GM18858 (cell line): ENCODE results near the gene CASZ1.

Experiments
- ATAC-seq: cut with Tn5 transposase; IDR thresholded peaks from one replicate; pipeline ENCODE4 v1.9.1; 2021; ENCODE audit not compliant: unreplicated experiment

The CASZ1 gene

DNA sequence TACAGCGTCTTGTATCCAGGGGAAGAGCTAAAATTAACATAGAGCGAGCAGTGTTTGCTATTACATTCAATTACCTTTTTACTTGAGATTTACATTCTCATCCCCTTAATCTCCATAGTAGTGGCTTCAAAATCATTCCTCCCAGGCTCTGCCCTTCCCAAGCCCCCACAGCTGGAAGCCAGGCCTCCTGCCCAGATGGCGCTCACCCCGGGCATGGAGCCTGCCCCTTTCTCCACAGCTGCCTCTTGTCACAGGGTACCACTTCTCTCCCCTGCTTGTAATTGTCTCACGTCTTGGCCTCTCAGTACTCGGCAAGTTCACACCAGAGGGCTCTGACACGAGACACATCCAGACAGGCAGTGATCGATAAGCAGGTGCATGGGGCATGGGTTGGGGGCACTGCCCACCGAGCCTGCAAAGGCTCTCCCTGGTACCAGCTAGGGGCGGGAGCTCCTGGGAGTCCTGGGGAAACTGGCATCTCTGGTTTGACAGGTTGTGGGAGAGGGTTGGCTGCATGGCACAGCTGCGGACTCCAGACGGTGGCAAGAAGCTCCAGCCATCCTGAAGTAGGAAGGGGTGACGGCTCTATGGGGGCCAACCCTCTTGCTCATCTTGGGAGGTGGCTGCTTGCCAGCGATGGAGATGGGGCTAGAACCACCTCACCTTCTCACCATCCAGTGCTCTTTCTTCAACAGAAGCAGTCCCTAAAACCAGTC is 20.1 kb downstream of the CASZ1 start:
- no peak for ATAC-seq

DNA sequence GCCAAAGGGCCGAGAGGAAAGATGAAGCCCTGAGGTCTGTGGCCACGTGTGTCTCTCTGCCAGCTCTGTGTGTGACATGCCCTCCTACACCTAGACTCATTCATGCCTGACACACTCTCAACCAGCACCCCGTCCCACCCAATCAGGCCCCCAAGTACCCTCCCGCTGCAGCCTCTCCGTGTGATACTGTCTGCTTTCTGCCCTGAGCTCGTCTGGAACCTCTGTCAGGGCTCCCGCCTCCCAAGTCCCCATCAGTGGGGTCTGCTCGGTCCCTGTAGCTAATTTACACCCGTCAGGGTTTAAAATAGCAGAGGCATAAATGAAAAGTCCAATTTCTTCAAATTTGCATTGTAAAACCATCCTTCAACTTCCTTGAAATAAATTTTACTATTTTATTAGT is 20.7 kb downstream of the CASZ1 start:
- ATAC-seq: no peak

DNA sequence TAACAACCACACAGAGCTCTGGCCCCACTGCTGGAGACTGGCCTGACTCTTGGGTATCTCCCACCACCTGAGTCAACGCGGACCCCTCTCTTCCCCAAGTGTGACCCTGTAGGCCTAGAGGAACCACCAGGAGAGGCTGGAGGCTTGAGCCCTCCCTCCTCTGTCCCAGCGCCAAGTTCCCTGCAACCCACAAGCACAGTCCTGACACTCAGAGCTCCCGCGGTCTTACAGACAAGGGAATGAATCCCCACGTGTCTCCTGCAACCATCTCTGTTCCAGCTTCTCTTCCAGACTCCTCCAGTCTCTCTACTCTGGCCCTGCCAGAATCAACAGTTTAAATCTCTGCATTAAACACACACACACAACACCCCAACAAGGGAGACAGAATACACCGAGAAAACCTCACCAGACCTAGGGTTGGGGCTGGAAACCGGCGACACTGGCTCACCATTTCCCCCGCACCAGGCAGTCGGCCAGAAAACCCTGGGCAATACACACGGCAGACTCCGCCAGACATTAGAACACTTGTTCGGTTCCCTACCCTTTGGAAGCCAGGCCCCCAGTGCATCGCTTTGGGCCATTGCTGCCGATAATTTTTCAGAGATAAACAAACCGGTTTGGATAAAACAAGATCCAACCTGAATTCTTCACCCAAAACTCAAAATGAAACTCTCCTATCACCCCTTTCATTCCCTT is 21.7 kb downstream of the CASZ1 start:
- ATAC-seq: no peak

DNA sequence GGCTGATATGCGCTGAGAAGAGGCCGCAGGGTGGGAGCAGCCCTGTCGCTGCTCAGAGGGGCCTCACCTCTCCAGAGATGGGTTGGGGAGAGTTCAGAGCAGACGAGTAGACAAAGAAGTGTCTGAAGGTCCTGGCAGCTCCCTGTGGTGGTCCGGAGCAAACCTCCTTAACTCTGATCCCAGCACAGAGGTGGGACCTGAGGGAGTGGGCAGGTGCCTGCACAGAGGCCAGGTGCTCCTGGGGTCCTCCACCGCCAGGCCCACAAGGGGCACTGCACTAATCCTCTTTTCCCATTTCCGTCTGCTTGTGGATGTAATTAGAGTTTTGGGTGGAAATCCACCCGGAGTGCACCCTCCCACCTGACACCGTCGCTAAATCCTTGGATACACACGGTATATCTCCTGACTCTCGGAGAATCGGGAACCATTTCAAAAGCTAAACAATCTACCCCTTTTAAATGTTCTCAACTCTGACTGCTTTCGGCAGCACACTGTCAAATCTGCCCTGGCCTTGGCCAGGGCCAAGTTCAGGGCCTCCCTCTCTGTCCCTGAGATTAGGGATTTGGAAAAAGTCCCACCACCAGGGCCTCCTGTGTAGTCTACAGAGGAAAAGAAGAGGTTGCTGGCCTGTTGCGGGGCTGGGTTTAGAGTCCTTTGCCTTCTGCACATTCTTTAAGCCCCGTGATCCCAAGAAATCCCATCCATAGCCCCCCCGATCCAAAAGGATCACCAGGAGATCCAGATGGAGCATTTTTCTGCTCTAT is 22.4 kb downstream of the CASZ1 start:
- ATAC-seq: no peak

DNA sequence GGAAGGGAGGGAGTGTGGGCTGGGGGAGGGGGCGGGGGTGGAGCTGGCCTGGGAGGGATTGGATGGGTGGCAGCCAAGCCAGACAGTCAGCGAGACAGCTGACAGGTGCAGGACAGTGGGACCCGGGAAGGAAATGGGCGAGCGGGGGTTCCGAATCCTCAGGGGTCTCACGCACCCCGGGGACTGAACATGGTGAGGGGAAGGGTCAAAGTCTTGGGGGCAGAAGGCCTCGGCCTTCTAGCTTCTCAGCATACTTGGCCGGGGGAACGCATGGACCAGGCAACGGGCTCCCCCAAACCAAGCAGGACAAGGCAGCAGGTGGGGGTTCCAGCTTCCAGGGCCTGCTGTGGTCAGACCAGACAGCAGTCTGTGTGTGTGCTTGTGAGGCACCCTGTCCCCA is 23.1 kb downstream of the CASZ1 start:
- ATAC-seq: no peak

DNA sequence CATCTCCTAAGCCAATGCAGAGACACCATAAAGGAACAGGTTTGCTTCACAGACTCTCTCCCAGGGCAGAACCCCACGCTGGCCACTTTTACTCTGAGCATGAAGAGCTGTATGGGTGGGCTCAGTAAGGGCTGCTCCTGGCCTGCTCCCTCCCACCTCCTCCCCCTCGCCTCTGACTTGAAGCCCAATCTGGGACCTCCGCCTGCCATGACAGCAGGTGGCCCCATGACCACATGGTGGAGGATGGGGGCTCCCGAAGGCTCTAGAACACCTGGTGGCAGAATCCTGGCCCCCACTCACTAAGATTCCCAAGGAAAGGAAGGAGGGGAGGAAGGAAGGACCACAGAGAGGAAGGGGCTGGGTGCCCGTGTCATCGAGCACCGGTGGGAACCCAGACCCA is 23.7 kb downstream of the CASZ1 start:
- no peak for ATAC-seq

DNA sequence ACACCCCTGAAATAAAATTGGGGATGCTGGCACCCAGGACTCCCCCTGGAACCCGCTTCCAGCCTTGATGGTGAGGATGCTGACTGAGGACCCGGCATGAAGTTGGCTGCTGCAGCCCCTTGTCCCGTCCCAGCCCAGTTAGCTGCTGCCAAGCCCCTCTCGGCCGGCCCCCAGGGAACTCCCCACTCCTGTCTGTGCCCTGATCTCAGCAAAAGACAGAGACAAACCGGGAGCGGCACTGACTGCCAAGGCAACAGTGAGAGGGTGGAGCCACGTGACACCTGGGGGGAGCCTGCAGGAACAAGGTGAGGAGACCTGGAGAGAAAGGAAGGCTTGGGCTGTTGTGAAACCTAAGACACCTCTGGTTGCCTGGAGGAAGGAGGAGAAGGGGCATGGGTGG is 24.7 kb downstream of the CASZ1 start:
- ATAC-seq: no peak

DNA sequence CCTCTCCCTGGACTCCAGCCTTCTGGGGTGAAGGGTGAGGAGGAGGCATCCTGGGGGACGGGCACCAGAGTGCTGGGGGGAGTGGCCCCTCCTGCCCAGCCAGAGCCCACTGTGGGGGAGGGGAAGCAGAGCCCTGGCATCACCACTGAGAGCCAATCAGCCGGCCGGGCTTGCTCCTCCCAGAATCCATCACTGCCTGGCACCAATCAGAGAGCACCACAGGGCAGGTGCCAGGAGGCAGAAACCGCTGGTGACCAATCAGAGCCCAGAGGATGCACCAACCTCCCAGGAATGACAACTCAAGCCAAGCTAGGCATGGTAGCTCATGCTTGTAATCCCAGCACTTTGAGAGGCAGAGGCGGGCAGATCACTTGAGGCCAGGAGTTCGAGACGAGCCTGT is 27.9 kb downstream of the CASZ1 start:
- no peak for ATAC-seq

DNA sequence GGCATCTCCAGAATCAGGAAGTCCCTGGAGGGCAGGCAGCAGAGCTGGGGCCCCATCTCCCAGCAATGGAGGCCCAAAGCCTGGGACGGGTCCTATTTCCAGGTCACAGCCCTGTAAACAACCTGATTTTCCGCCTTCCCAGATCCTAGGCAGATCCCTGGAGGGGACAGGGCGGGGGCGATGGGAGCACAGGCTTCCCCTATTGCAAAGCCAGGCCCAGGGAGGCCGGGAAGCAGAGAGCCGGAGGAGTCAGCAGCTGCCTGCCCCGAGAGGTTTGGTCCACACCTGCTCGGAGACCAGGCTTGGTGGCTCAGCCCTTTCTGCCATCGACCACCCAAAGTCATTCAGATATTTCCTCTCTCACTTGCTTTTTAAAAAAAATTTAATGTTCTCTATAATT is 29.2 kb downstream of the CASZ1 start:
- ATAC-seq: no peak

DNA sequence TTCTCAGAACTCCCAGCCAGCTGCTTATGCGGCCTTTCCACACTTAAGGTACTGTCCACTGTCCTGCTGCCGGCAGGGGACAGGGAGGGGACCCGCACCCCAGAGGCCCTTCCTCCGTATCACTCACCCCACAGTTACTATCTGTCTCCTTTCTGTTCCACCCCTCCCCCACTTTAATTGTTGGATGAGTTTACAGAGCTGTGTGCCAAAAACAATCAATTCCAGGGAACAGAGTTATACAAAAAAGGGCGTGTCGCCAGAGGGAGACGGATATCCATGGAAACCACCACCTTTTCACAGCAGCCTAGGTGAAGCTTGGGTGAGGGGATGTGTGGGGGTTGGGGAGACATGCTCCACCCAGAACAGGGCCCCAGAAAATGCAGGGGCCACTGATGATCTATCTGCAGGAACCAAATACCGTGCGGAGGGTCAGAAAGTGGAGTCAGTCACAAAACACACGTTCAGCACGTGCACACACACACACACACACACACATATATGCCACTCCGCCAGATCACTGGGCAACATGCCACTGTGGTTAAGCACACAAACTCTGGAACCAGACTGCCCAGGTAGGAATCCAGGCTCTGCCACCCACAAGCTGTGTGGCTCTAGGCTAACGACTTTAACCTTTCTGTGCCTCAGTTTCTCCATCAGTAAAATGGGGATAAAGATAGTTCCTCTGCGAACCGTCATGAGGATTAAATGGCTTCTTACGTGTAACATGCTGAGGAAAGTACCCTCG is 30.5 kb downstream of the CASZ1 start:
- ATAC-seq: no peak

DNA sequence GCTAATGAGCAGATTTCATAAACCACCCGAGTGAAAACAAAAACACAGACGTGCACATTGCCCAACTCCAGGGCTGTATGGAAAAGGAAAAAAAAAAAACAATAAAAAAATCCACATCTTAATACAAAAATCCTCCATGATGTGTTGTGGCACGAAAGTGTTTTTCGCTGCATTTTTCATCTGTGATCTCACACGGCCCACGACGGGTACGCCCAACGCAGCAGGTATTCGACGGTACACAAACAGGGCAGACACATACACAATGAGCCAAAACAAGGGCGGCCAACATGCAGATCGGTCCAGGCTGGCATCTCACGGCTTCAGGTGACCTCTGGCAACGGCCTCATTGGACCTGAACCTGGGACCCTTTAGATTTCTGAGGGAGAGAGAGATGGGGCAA is 31.1 kb downstream of the CASZ1 start:
- ATAC-seq: no peak

DNA sequence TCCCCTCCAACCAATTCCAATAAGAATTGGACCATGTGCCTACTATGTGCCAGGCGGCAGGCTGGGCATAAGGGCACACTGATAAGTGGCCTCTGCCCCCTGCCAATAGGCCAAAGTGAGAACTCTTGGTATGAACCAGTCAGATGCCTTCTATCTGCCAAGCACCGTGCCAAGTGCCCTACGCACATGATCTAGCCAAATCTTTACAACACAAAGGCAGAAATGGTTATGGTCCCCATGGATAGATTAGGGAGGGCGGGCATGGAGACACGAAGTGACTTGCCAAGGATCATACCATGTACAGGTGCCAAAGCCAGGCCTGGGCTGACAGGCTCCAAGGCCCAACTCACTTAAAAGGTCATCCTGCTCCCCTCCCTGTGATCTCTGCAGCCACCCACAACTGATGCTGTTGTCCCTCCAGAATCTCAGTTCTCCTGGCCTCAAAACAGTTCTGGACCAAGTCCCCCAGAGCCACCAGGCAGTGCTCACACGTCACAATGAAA is 32.1 kb downstream of the CASZ1 start:
- ATAC-seq: no peak

DNA sequence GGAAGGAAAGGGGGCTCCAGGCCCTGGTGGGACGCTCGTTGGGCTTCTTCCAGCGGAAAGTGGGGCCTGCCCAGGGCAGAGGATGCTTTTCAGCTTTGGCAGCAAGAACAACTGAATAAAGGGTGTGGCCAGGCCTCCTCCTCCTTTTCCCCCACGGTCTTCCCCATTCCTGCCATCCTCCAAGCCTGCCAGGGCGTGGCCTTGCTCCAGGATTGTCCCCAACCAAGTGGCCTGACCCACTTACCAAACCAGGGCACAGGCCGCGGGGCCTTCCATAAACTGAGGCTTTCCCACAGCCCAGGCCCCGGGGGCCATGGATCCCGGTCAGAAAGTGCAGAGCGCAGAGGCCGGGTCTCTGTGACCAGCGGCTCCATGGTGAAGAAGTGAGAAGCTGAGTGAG is 33.6 kb downstream of the CASZ1 start:
- ATAC-seq: no peak

DNA sequence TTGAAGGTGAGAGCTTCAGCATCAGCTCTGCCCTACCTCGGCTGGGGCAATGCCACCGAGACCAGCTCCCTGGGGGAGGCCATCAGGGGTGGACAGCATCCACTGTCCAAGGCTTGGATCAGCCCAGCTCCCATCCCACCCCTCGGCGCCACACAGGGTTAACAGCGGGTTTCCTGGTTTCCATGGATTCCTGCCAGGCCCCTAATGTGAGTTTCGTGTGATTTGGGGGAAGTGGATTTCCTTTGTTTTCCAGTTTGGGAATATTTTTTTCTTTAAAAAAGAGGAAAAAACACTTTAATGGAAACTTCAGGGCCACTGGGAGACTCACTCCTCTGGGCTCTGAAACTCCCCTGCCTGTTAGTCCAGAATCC is 34.3 kb downstream of the CASZ1 start:
- no peak for ATAC-seq

DNA sequence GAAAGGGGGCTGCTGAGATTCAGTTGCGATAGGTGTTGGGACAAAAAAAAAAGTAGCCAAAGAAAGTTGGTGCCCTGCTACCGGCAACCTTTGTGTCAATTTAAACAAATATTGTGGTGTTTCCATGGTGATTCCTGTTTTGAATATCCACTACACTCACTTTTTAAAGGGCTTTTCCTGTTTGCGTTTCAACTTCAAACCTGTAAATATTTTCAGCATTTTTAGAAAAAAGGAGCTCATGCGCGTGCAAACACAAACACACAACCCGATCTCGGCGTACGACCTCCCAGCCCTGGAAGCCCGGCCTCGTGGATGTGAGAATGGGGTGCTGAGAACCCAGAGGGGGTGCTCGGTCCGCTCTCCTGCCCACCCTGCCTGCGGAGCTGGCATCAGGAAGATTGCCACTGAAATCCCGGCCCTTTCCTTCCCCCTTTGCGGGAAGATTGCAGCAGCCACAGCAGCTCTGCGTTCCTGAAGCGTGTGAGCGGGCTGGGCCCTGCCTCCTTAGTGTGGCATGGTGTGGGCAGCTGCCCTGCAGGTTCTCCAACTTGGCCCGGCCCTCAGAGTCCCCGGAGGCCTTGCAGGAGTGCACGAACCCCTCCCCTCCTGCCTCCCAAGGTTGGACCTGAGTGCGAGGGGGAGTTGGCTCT is 34.8 kb downstream of the CASZ1 start:
- ATAC-seq: no peak

DNA sequence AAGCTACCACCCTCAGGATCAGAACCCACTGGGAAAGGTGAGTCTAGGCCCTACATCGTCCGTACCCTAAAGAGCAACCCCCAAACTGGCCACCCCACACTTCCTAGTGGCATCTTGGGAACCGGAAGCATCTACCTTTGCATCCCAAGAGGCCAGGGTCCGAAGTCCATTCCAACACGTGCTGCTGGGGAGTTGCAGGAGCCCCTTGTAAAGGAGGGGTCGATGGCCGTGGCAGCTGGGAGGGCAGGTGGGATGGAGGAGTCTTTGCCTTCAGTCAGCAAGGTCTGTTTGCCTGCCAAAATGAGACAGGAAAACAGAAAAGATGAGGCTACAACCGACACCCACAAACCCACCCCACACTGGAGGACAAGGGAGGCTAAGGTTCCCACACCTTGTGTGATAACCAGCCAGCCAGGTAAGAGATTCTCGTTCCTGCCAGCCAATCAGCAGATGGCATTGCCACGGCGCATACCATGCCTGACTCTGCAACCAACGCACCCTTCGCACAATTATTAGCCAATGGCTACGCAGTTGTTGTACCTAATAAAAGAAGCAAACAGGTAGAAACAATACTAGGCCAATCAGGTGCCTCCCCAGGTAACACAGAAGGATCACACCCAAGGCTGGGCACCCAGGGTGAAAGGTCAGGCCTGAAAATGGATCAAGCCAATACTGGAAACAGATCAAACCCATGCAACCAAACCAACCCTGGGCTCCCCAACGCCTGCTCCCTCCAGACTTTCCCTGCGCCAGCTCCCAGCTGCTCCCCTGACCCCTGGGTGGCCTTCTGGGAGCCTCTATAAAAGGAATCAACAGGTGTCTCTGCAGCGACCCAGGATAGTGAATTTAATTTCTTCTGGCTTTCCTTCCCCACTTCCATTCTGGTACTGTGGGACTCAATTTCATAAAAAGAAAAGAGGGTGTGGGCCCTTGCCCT is 35.6 kb downstream of the CASZ1 start:
- ATAC-seq: no peak

DNA sequence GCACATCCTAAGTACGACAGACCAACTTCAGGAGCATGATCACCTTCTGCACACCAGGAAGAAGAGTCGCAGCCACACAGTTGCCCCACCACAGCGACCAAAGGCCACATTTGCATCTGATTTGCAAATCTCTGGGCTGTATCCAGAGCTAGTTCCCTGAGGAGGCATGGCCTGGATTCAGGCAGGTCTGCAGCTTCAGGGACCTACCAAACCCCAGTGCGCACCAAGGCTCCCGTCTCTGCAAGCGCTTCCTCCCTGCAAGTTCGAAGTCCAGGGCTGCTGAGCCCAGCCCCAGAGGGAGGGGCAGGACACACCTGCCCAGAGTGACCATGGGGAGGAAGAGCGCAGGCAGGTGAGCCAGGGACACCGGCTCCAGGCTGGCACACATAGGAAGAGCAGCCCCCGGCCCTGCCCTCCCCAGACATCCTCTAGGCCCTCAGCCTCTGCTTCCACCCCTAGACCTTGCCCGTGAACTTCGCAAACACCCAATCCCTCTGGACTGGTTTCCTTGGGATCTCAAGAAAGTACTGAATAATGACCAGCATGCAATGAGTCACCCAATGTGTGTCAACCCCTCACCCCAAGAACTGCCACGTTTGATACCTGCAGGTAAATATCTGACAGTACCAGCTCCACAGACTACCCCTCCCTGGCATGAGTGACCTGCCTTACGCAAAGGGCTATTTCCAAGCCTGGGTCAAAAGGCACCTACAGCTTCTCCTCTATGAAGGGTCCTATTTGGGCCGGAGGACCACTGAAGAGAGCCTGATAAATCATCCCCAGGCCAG is 36.8 kb downstream of the CASZ1 start:
- no peak for ATAC-seq

DNA sequence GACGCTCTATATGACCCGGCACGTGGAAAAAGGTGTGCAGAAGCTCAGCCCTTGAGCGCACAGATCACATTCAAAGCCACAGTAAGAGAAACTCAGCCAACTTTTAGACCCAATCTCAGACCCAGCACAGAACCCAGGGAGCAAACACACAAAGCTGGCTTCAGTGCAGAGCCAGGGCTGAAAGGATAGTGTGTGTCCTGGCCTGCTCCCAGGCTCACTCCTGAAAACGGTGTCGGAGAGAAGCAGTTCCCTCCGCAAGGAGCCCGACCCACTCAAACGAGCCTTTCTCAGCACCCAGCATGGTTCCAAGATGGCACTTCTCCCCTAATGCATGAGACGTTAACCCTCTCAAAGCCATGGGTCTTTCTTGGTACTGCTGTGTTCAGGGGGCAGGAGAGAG is 39.6 kb downstream of the CASZ1 start:
- no peak for ATAC-seq

DNA sequence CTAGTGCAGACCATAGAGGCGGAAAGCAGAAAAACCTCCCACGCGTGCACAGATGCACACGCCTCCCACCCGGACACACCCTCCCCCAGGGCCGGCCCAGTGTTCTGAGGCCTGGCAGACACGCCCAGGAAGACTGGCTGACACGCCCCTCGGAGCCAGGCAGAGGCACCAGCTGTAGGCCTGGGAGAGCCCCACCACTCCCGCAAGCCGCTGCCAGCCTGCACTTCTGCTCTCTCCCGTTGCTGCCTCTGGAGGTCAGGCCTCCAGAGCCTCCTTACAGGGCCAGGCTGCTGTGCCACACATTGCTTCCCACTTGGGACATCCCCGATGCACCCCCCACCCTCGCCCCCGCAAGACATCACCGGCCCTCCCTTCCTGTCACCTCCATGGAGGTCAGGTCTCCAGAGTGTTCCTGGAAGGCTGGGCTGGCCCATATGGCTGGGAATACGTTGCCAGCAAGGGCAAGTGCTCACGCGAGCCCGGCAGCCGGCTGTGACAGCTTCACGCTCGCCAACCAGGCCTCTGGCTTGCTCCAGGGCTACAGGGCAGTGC is 40.4 kb downstream of the CASZ1 start:
- ATAC-seq: no peak
